Activated naive CD8-positive, alpha-beta T cell treated with anti-CD3 and anti-CD28 coated beads, Interleukin-2, amount 10 ng/mL, durations not matched to agents 7 days and 5 days (primary cell): ENCODE measurements around the gene PRKCH. TPM values are rescaled to one million over a fixed set of nuclear protein-coding genes. Genes with fewer than 3 reads are reported as not detected.
A peak's percentile ranks its signal among the peaks of the same experiment; 100 is the strongest.

Source experiments
- ATAC-seq: fragments of 150-1000 bp; cut with Tn5 transposase; one replicate; pipeline ENCODE4 v1.10.0; 2021; ENCODE audit warnings: low read depth, moderate library complexity
- POLR2A ChIA-PET: fragments of 350-600 bp; sonication (Branson Sonifier 250); formaldehyde crosslinking; loops from one replicate; lab custom pipeline; 2021; ENCODE audit warnings: antibody characterized with exemption; lab: Charles Lee
- DNase-seq: peaks from one replicate; pipeline ENCODE4 v3.0.0; 2021
- H3K27ac Mint-ChIP-seq: one replicate; pipeline ENCODE4 v1.8.0; 2022; ENCODE audit warnings: mild to moderate bottlenecking, mixed read lengths
- H3K27me3 Mint-ChIP-seq: one replicate; pipeline ENCODE4 v1.8.0; 2022; ENCODE audit warnings: mild to moderate bottlenecking, moderate library complexity, mixed read lengths
- H3K36me3 Mint-ChIP-seq: one replicate; pipeline ENCODE4 v1.8.0; 2021; ENCODE audit warnings: mild to moderate bottlenecking, mixed read lengths
- H3K4me1 Mint-ChIP-seq: one replicate; pipeline ENCODE4 v1.8.0; 2021; ENCODE audit warnings: mixed read lengths
- H3K4me3 Mint-ChIP-seq: one replicate; pipeline ENCODE4 v1.8.0; 2022; ENCODE audit warnings: mild to moderate bottlenecking, moderate library complexity, mixed read lengths
- H3K9me3 Mint-ChIP-seq: one replicate; pipeline ENCODE4 v1.8.0; 2021; ENCODE audit warnings: mixed read lengths
- total RNA-seq, 2 experiments: library from RNA; stranded (reverse); gene quantifications; one replicate each; pipeline ENCODE4 v1.2.3, GENCODE V29; 2021

The PRKCH gene
- total RNA-seq, 2 experiments from 2014 or later, result 318 TPM

DNA sequence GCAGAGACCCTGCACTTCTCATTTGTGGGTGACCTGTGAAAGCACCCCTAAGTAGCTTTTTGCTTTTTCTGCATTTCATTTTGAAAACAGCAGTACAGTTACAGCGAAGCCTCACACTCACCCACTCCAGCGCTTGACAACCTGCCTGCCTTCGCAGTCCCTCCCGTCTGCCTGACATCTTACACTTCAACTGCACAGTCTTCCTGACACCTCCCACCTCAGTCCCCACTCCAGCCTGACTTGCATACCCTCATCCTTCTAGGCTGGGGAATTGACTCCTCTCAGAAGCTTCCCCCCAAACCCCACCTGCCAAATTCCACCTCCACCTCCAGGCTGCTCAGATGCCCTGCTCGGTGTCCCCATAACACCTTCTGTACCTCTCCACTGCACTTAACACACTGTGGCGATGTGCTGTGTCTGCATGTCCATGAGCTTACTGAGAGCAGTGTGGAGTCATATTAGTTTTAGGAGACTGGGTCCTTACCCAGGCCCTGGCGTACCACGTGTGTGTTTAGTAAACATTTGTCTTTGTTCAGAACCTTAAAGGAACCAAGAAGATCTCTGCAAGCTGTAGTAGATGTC lies 159.4 kb downstream of the PRKCH start:
- POLR2A ChIA-PET, result interaction anchor here (0.5 to 5.3 kb wide), 5 partner anchors 55 to 265 kb away, joined by 3 to 30 read pairs (median 4); partner anchors contain the start of gene HIF1A

DNA sequence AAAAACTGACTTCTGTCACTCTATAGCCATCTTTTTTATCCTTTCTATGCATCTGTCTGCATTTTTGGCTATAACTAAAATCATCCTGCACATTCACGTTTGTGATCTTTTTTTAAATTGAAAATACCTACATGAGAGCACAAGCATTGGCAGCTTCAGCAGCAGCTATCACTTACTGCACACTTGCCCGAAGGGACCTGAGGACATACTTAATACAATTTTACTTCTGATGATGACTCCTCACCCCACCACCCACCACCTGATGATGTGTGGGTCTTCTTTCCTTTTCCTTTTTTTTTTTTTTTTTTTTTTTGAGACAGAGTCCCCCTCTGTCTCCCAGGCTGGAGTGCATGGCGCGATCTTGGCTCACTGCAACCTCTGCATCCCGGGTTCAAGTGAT lies 160.3 kb downstream of the PRKCH start:
- Mint-ChIP-seq H3K4me1 (peaks cover 73% of the 10 kb centered on the region), H3K9me3 (no peaks in the 10 kb centered on the region), H3K36me3 (peaks cover 50% of the 10 kb centered on the region), H3K4me3 (no peak overlapping the region), H3K27ac (peak overlapping the region; percentile 96), H3K27me3 (no peaks in the 10 kb centered on the region)
- POLR2A ChIA-PET, result interaction anchor here (1.8 kb wide), 1 partner anchor 71 kb away, joined by 4 read pairs; no protein-coding TSS in a partner anchor
- DNase-seq, result no peak
- no peak for ATAC-seq

More for the DNA sequence above, 159.4 kb downstream of the PRKCH start:
- Mint-ChIP-seq H3K4me1 (peaks cover 79% of the 10 kb centered on the region), H3K36me3 (peaks cover 45% of the 10 kb centered on the region), H3K27ac (peak overlapping the region; percentile 96), H3K4me3 (peak overlapping the region; percentile 13), H3K27me3 (no peaks in the 10 kb centered on the region), H3K9me3 (no peaks in the 10 kb centered on the region)
- no peak for ATAC-seq
- no peak for DNase-seq

DNA sequence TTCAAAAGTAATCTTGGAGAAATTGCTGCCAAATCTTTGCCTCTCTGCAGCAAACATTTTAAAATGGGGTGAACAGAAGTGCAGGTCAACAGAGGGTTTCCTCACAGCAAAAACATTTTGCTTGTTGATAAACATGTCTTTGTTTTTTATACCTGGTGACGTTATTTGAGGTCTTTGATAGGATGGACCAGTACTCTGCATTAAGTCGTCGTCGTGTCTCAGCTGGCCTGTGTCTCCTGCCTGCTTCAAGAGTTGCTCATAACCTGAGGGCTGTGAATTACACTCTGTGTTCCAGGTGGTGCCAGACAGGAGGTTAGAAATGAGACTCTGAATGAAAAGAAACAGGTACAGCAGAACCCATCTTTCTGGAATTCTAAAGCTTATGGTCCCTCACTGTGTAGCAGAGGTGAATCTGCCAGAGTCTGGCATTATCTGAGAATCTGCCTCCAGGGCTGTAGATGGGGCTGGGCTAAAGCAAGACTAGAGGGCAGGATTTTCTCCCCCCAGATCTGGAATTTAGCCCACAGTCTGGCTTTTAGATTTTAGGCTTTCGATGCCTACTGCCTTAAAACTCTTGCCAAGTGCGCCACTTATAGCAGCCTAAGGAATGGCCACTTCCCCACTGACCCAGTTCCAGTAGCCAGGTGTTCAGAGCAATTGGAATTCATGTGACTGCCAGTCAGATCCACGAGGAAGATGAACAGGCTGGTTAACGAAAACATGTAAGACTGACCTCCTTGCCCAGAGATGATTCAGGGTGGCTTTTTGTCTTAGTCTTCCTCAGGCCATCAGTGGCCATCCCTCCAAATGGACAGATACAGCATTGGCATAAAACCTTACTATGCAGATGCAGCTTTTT lies 161.2 kb downstream of the PRKCH start:
- POLR2A ChIA-PET, result interaction anchor here (1.8 kb wide), 1 partner anchor 70 kb away, joined by 4 read pairs; no protein-coding TSS in a partner anchor
- peak overlapping the region; percentile 70 for H3K27ac Mint-ChIP-seq
- peaks cover 71% of the 10 kb centered on the region for H3K4me1 Mint-ChIP-seq
- no peak for DNase-seq
- no peak overlapping the region for H3K4me3 Mint-ChIP-seq
- no peaks in the 10 kb centered on the region for H3K9me3 Mint-ChIP-seq
- H3K27me3 Mint-ChIP-seq, result no peaks in the 10 kb centered on the region
- no peak for ATAC-seq
- peaks cover 58% of the 10 kb centered on the region for H3K36me3 Mint-ChIP-seq

DNA sequence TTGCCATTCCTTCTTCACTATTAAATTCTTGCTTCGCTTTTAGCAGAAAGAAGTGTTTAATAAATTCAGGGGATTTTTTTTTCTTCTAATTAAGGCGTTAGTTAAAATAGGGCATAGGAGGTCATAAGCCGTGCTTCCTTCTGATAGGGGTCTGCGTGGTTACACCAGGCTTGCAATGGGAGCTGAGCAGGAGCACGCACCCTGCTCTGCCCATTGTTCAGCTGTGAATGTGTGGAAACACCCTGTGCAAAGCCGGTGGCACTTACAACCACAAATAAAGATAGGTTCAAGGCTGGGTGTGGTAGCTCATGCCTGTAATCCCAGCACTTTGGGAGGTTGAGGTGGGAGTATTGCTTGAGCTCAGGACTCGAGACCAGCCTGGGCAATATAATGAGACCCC lies 162.1 kb downstream of the PRKCH start:
- H3K9me3 Mint-ChIP-seq, result no peaks in the 10 kb centered on the region
- POLR2A ChIA-PET, result no interaction called here
- no peak overlapping the region for H3K4me3 Mint-ChIP-seq
- H3K36me3 Mint-ChIP-seq, result peaks cover 58% of the 10 kb centered on the region
- peak overlapping the region; percentile 70 for H3K27ac Mint-ChIP-seq
- H3K4me1 Mint-ChIP-seq, result peaks cover 65% of the 10 kb centered on the region
- H3K27me3 Mint-ChIP-seq, result no peaks in the 10 kb centered on the region
- DNase-seq (no peak), ATAC-seq (no peak)

DNA sequence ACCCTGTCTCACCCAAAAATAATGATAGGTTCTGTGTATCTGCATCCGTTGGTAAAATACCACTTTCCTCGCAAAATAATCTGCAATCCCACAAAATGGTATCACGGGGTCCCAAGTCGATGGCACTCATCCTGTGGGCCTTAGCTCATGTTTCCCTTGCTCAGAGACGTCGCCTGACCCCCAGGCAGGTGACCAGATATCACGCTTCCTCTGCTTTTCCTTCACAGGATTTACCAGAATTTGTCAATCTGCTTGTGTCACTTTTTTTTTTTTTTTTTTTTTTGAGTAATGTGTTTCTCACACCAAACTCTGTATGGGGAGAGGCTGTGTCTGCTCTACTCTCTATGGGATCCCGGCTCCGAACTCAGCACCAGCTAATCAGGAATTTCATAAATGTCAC lies 162.7 kb downstream of the PRKCH start:
- Mint-ChIP-seq H3K9me3 (no peaks in the 10 kb centered on the region), H3K27me3 (no peaks in the 10 kb centered on the region), H3K27ac (no peak overlapping the region), H3K4me1 (peaks cover 62% of the 10 kb centered on the region), H3K36me3 (peaks cover 57% of the 10 kb centered on the region), H3K4me3 (no peak overlapping the region)
- DNase-seq (no peak), ATAC-seq (no peak)
- POLR2A ChIA-PET, result no interaction called here

DNA sequence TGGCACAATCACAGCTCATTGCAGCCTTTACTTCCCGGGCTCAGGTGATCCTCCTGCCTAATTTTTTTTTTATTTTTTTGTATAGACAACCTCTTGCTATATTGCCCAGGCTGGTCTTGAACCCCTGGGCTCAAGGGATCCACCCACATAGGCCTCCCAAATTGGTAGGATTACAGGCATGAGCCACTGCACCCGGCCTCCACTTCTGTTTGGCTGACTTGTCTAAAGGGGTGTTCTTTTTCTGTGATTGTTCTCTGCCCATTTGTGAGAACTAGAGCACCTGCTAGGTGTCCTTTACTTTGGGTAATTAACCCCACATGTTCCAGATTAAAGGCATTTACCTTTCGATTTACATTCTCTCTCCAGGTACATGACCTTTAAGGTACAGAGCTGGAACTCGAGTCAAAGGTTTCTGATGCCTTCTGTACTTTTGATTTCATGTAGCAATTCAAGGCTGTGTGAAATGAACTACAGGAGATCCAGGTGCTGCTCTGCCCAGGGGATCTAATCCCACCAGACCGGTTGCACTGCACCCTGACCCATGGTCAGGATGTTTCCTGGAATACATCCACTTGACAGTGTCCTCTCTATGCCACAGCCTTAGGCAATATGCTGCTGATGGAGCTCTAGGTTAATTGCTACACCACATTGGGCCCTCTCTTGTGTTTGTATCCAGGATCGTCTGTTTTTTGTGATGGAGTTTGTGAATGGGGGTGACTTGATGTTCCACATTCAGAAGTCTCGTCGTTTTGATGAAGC lies 163.6 kb downstream of the PRKCH start:
- ATAC-seq (no peak), DNase-seq (no peak)
- POLR2A ChIA-PET, result no interaction called here
- H3K9me3 Mint-ChIP-seq, result no peaks in the 10 kb centered on the region
- H3K27me3 Mint-ChIP-seq, result no peaks in the 10 kb centered on the region
- no peak overlapping the region for H3K4me3 Mint-ChIP-seq
- H3K4me1 Mint-ChIP-seq, result peaks cover 52% of the 10 kb centered on the region
- peak overlapping the region; percentile 46 for H3K27ac Mint-ChIP-seq
- H3K36me3 Mint-ChIP-seq, result peaks cover 58% of the 10 kb centered on the region

DNA sequence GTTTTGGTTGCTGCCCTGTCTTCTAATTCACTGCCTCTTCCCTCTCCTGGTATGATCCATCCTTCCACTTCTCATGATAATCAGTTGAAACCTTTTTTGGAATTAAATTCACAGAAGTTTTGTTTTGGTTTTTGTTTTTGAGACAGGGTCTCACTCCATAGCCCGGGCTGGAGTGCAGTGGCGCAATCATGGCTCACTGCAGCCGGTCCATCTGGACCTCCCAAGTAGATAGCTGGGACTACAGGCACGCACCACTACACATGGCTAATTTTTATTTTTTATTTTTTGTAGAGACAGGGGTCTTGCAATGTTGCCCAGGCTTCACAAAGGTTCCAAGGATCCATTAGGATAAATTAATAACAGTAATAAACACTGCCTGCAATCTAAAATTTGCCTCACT lies 164.3 kb downstream of the PRKCH start:
- Mint-ChIP-seq H3K9me3 (no peaks in the 10 kb centered on the region), H3K27ac (peak overlapping the region; percentile 46), H3K4me3 (no peak overlapping the region), H3K27me3 (no peaks in the 10 kb centered on the region), H3K36me3 (peaks cover 56% of the 10 kb centered on the region), H3K4me1 (peaks cover 50% of the 10 kb centered on the region)
- no peak for ATAC-seq
- DNase-seq, result no peak
- POLR2A ChIA-PET, result no interaction called here

DNA sequence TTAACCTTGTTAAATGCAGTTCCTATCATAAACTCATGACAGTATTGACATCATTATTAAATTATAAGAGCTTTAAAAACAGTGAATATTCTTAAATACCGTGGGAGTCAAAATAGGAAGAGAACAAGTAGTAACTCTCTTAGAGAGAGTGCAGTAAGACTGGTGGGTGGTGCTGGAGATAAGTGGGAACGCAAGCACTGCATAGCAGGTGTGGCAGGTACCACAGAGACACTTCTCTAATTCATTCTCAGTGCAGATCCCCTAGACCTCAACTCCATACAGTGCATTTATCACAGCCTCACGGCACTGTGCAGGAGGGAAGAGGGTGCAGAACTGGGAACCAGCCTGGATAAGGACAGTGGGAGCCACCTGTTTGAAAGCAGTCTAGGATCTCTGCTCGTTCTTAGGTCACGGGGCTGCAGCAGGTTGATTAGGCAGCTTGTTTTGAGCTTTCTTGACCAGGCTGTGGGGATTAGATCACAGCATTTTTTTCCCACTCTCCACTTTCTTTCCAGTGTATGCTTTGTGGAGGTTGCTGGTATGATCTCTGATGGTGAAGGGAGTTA lies 165.6 kb downstream of the PRKCH start:
- POLR2A ChIA-PET, result no interaction called here
- peaks cover 48% of the 10 kb centered on the region for H3K36me3 Mint-ChIP-seq
- no peaks in the 10 kb centered on the region for H3K9me3 Mint-ChIP-seq
- H3K4me3 Mint-ChIP-seq, result no peak overlapping the region
- ATAC-seq (no peak), DNase-seq (no peak)
- no peaks in the 10 kb centered on the region for H3K27me3 Mint-ChIP-seq
- peaks cover 37% of the 10 kb centered on the region for H3K4me1 Mint-ChIP-seq
- H3K27ac Mint-ChIP-seq, result no peak overlapping the region

DNA sequence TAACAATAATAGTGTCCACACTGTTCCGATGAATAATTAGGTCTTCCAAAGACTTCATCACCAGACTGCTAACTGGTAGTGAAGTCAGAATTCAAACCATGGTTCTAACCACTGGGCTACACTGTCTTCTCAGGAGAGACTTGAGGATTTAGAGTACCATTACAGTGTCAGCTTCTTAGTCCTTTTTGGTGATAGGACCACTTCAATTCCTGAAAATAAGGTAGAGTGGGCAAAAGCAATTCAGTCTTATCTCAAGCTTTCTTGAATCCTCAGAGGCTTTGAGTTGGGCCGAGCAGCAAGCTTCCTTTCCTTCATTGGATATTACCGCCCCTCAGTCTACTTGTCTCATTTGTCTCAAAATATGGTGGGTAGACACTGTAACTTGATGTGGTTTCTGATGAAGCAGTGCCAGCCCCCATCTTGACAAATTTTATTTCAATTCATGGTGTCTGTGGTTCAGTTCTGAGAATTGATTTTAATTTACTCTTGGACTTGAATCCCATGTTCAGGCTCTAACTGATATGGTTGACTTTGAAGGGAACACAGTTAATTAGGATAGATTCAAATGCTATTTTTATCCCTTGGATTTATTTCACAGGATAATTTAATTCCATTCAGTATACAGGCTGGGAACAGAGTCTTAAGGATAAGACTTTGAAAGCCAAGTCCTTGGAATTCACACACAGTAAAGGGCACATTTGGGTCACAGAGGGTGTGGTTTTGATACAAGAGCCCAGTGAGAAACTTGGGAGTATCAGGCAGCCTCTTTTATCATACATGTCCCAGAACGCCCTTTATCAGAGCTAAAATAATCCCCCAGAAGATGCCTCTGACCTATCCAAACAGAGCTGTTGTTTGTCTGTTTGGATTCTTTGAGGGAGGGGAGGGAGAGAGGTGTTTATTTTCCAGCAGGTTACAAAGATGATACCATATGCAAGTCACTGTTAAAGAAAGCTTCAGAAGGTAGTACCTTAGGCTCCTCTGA lies 167.3 kb downstream of the PRKCH start:
- H3K4me3 Mint-ChIP-seq, result no peak overlapping the region
- no peaks in the 10 kb centered on the region for H3K27me3 Mint-ChIP-seq
- POLR2A ChIA-PET, result interaction anchor here (1.0 kb wide), 1 partner anchor 17 kb away, joined by 4 read pairs; no protein-coding TSS in a partner anchor
- no peak for ATAC-seq
- DNase-seq, result no peak
- peak overlapping the region; percentile 20 for H3K27ac Mint-ChIP-seq
- H3K4me1 Mint-ChIP-seq, result peaks cover 27% of the 10 kb centered on the region
- peaks cover 37% of the 10 kb centered on the region for H3K36me3 Mint-ChIP-seq
- no peaks in the 10 kb centered on the region for H3K9me3 Mint-ChIP-seq

DNA sequence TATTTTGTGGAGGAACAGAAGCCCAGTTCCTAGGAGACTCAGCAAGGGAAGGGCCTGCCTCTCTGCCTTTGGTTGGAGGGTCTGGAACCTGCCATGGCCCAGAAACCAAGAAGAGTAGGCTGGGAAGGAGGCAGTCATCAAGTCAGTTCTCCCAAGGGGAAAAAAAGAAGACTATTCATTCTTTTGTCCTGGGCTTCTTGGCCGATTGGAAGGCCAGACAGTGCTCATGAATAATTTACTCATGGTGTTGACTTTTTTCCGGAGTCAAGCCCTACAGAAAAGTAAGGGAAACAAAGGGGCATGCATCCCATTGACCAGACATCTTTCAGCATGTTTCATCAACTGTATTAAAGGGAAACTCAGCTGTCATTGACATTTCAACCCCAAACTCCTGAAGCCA lies 168.1 kb downstream of the PRKCH start:
- Mint-ChIP-seq H3K27me3 (no peaks in the 10 kb centered on the region), H3K36me3 (peaks cover 33% of the 10 kb centered on the region), H3K4me3 (no peak overlapping the region), H3K4me1 (peaks cover 23% of the 10 kb centered on the region), H3K27ac (peak overlapping the region; percentile 35), H3K9me3 (no peaks in the 10 kb centered on the region)
- POLR2A ChIA-PET, result no interaction called here
- DNase-seq (no peak), ATAC-seq (no peak)

DNA sequence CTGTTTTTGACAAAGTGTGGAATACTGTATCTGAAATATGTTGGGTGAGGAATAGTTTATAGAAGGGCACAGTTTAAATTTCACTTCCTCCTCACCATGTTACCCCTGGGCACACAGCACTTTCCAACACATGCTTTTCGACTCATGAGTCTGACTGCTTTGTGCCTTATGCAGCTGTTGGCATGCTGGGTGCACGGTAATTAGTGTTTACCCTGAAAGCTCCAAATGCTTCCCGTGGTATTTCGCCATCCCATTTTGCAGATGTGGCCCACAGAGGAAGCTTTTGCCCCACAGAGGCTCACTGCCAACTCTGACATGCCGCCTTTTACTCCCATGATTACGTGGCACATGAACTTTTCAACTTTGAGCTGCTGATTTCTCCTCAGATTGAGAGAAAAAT lies 168.6 kb downstream of the PRKCH start:
- Mint-ChIP-seq H3K4me3 (no peak overlapping the region), H3K9me3 (no peaks in the 10 kb centered on the region), H3K27me3 (no peaks in the 10 kb centered on the region), H3K27ac (no peak overlapping the region), H3K36me3 (peaks cover 33% of the 10 kb centered on the region), H3K4me1 (peaks cover 24% of the 10 kb centered on the region)
- POLR2A ChIA-PET, result no interaction called here
- no peak for DNase-seq
- no peak for ATAC-seq

DNA sequence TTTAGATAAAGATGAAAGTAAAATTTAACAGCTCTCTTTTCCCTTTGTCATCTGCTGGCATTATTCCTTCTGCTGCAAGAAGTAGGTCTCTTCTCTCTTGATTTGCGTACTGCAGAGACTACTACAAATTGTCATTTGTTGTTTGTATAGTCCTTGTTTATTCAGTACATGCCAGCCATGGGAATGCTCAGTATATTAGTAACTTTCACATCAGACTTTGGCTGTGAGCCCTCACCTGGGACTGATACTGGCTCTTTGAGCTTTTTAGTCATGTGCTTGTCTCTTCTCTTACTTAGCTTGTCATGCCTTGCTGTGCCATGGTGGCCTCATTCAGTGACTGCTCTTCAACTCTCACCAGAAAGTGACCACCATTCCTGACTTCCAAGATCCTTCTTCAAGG lies 169.8 kb downstream of the PRKCH start:
- ATAC-seq (no peak), DNase-seq (no peak)
- H3K36me3 Mint-ChIP-seq, result peaks cover 31% of the 10 kb centered on the region
- H3K4me1 Mint-ChIP-seq, result peaks cover 23% of the 10 kb centered on the region
- H3K27ac Mint-ChIP-seq, result no peak overlapping the region
- POLR2A ChIA-PET, result no interaction called here
- no peak overlapping the region for H3K4me3 Mint-ChIP-seq
- H3K27me3 Mint-ChIP-seq, result no peaks in the 10 kb centered on the region
- no peaks in the 10 kb centered on the region for H3K9me3 Mint-ChIP-seq
